HG03442 (cell line): ENCODE measurements around the gene RNF207.
A peak's percentile ranks its signal among the peaks of the same experiment; 100 is the strongest.

Source experiments
- ATAC-seq: cut with Tn5 transposase; IDR thresholded peaks from one replicate; pipeline ENCODE4 v1.9.1; 2021; ENCODE audit warnings: mild to moderate bottlenecking, moderate library complexity; ENCODE audit not compliant: unreplicated experiment

Gene RNF207

GRCh38 chr1:6224718-6225117, 18.8 kb downstream of the RNF207 start:
- no peak for ATAC-seq

GRCh38 chr1:6225651-6226050, 19.7 kb downstream of the RNF207 start:
- no peak for ATAC-seq

- no peak for ATAC-seq
Measured at GRCh38 chr1:6233376-6233775, 27.5 kb downstream of the RNF207 start.

- no peak for ATAC-seq
Measured at GRCh38 chr1:6234502-6235295, 28.8 kb downstream of the RNF207 start.

- peak; percentile 7 for ATAC-seq
Measured at GRCh38 chr1:6235296-6235677, 29.4 kb downstream of the RNF207 start.

GRCh38 chr1:6237093-6237492, 31.2 kb downstream of the RNF207 start:
- ATAC-seq: no peak

- ATAC-seq: no peak
Measured at GRCh38 chr1:6239213-6239752, 33.4 kb downstream of the RNF207 start.

GRCh38 chr1:6239950-6240768, 34.2 kb downstream of the RNF207 start:
- ATAC-seq: no peak

GRCh38 chr1:6241107-6241886, 35.4 kb downstream of the RNF207 start:
- no peak for ATAC-seq

GRCh38 chr1:6241887-6242740, 36.2 kb downstream of the RNF207 start:
- ATAC-seq: no peak

GRCh38 chr1:6243053-6243834, 37.3 kb downstream of the RNF207 start:
- ATAC-seq: no peak

GRCh38 chr1:6243993-6244392, 38.1 kb downstream of the RNF207 start, which contains the start of gene HES3:
Gene HES3, plus strand, starts transcription at chr1:6244179. Its CDS starts 187 bp downstream, at chr1:6244366.
- ATAC-seq: no peak

- ATAC-seq: no peak
Measured at GRCh38 chr1:6244401-6245049, 38.6 kb downstream of the RNF207 start.

- peak; percentile 49 for ATAC-seq
Measured at GRCh38 chr1:6245086-6245868, 39.4 kb downstream of the RNF207 start.

GRCh38 chr1:6245869-6246496, 40.1 kb downstream of the RNF207 start:
- no peak for ATAC-seq

- no peak for ATAC-seq
Measured at GRCh38 chr1:6246497-6247467, 40.9 kb downstream of the RNF207 start.
